CD14-positive monocyte (primary cell): ENCODE measurements around the gene PLEKHN1. TPM values are rescaled to one million over a fixed set of nuclear protein-coding genes. Genes with fewer than 3 reads are reported as not detected.

Source experiments
- DNase-seq, 3 donors: peaks; one replicate each; pipeline ENCODE4 v3.0.0-alpha.2; 2011 to 2022
- H2AFZ ChIP-seq: 2 replicates; pipeline ENCODE4 v1.6.0; 2012; ENCODE audit warnings: mild to moderate bottlenecking, low read depth, low read length, inconsistent platforms; ENCODE audit not compliant: insufficient read depth, poor library complexity, severe bottlenecking
- H3K27ac ChIP-seq, 2 donors: 1 replicate in 1 of 2; 2 replicates in 1 of 2; pipeline ENCODE4 v1.5.1; 2012 to 2013; ENCODE audit warnings: low read length in 2 of 2, control low read depth in 1 of 2, inconsistent platforms in 1 of 2, low read depth in 1 of 2, mild to moderate bottlenecking in 1 of 2
- H3K27me3 ChIP-seq, 2 donors: one replicate each; pipeline versions ENCODE4 v1.6.0 to v1.6.1; 2011 to 2013; ENCODE audit warnings: low read length in 2 of 2; ENCODE audit not compliant: control insufficient read depth in 2 of 2, insufficient read depth in 2 of 2
- H3K36me3 ChIP-seq, 2 donors: replicated peaks in 1 of 2; 1 replicate in 1 of 2; 2 replicates in 1 of 2; pipeline versions ENCODE4 v1.5.1 to v1.6.1; 2012 to 2013; ENCODE audit warnings: low read length in 2 of 2, control low read depth in 1 of 2, inconsistent platforms in 1 of 2, mild to moderate bottlenecking in 1 of 2; ENCODE audit not compliant: insufficient read depth in 2 of 2, control insufficient read depth in 1 of 2
- H3K4me1 ChIP-seq, 2 donors: 1 replicate in 1 of 2; 2 replicates in 1 of 2; pipeline versions ENCODE4 v1.5.1 to v1.6.1; 2012 to 2013; ENCODE audit warnings: low read length in 2 of 2, control low read depth in 1 of 2, inconsistent platforms in 1 of 2, mild to moderate bottlenecking in 1 of 2, moderate library complexity in 1 of 2; ENCODE audit not compliant: insufficient read depth in 2 of 2, control insufficient read depth in 1 of 2
- H3K4me2 ChIP-seq: replicated peaks from 2 replicates; pipeline ENCODE3; 2012; ENCODE audit warnings: low read length, moderate library complexity, mild to moderate bottlenecking; ENCODE audit not compliant: poor library complexity, severe bottlenecking; ENCODE audit errors: extremely low read depth
- H3K4me3 ChIP-seq, 3 experiments: fragments of 200-600 bp in 1 of 3; sonication (generic) in 1 of 3; replicated peaks in 1 of 3; 1 replicate in 2 of 3; 2 replicates in 1 of 3; pipeline ENCODE4 v1.5.1; 2011 to 2013; ENCODE audit warnings: low read length in 3 of 3, mild to moderate bottlenecking in 3 of 3, control low read depth in 2 of 3, low read depth in 2 of 3, inconsistent platforms in 1 of 3, moderate library complexity in 1 of 3
- H3K79me2 ChIP-seq: 2 replicates; pipeline ENCODE4 v1.6.0; 2012; ENCODE audit warnings: mild to moderate bottlenecking, control low read depth, inconsistent platforms, low read length, moderate library complexity; ENCODE audit not compliant: insufficient read depth
- H3K9ac ChIP-seq: 2 replicates; pipeline ENCODE4 v1.6.0; 2017; ENCODE audit warnings: low read length, mild to moderate bottlenecking; ENCODE audit not compliant: insufficient read depth, poor library complexity, severe bottlenecking
- H3K9me3 ChIP-seq, 2 donors: replicated peaks in 1 of 2; 1 replicate in 1 of 2; 2 replicates in 1 of 2; pipeline versions ENCODE4 v1.5.1 to v1.6.1; 2012 to 2013; ENCODE audit warnings: low read length in 2 of 2, control low read depth in 1 of 2; ENCODE audit not compliant: control insufficient read depth in 1 of 2, insufficient read depth in 1 of 2
- H4K20me1 ChIP-seq: 2 replicates; pipeline ENCODE4 v1.6.0; 2012; ENCODE audit warnings: mild to moderate bottlenecking, low read length, control low read depth, moderate library complexity; ENCODE audit not compliant: insufficient read depth
- H3K27ac Mint-ChIP-seq, 7 donors: one replicate each; pipeline ENCODE4 v1.8.0; 2020; ENCODE audit warnings: mild to moderate bottlenecking in 7 of 7, mixed read lengths in 7 of 7, moderate library complexity in 6 of 7, inconsistent platforms in 2 of 7
- H3K27me3 Mint-ChIP-seq, 3 donors: one replicate each; pipeline ENCODE4 v1.8.0; 2021 to 2022; ENCODE audit warnings: low read depth in 3 of 3, mild to moderate bottlenecking in 3 of 3, mixed read lengths in 3 of 3, moderate library complexity in 3 of 3, inconsistent platforms in 1 of 3
- H3K36me3 Mint-ChIP-seq, 2 donors: one replicate each; pipeline ENCODE4 v1.8.0; 2020; ENCODE audit warnings: mixed read lengths in 2 of 2, inconsistent platforms in 1 of 2, mild to moderate bottlenecking in 1 of 2
- H3K4me1 Mint-ChIP-seq: one replicate; pipeline ENCODE4 v1.8.0; 2020; ENCODE audit warnings: mild to moderate bottlenecking, mixed read lengths
- H3K4me3 Mint-ChIP-seq, 2 donors: one replicate each; pipeline ENCODE4 v1.8.0; 2020; ENCODE audit warnings: mild to moderate bottlenecking in 2 of 2, mixed read lengths in 2 of 2, moderate library complexity in 1 of 2
- H3K9me3 Mint-ChIP-seq, 7 donors: one replicate each; pipeline ENCODE4 v1.8.0; 2020 to 2022; ENCODE audit warnings: mixed read lengths in 7 of 7, mild to moderate bottlenecking in 6 of 7, moderate library complexity in 6 of 7, inconsistent platforms in 2 of 7
- CTCF ChIP-seq: fragments of 200-600 bp; IDR thresholded peaks from one replicate; pipeline ENCODE4 v1.8.0; 2022; ENCODE audit warnings: antibody characterized with exemption, mild to moderate bottlenecking
- WGBS: methylation state at CpG from one replicate; pipeline ENCODE4 v1.1.5; 2013; ENCODE audit warnings: missing lambda C conversion rate; ENCODE audit not compliant: insufficient coverage; 5-methylcytosine and 5-hydroxymethylcytosine counted together
- intact Hi-C, 2 donors: fragments of 100-400 bp; cut with micrococcal nuclease; formaldehyde crosslinking; loops; one replicate each; pipeline versions ENCODE4 v1.15.0 to v1.15.1; 2023
- polyA plus RNA-seq, 3 donors: library from polyadenylated mRNA; depleted of rRNA in 1 of 3; unstranded in 2 of 3; stranded (reverse) in 1 of 3; fragments of 300-500 nt in 2 of 3; fragments of >200 nt in 1 of 3; fragmentation: Illumina TruSeq in 2 of 3; gene quantifications; 1 replicate in 2 of 3; 2 replicates in 1 of 3; pipeline ENCODE4 v1.2.3, GENCODE V29; 2012 to 2021

PLEKHN1 gene
- polyA plus RNA-seq, 3 donors: 0.21 to 1.5 (median 0.62) TPM

DNA sequence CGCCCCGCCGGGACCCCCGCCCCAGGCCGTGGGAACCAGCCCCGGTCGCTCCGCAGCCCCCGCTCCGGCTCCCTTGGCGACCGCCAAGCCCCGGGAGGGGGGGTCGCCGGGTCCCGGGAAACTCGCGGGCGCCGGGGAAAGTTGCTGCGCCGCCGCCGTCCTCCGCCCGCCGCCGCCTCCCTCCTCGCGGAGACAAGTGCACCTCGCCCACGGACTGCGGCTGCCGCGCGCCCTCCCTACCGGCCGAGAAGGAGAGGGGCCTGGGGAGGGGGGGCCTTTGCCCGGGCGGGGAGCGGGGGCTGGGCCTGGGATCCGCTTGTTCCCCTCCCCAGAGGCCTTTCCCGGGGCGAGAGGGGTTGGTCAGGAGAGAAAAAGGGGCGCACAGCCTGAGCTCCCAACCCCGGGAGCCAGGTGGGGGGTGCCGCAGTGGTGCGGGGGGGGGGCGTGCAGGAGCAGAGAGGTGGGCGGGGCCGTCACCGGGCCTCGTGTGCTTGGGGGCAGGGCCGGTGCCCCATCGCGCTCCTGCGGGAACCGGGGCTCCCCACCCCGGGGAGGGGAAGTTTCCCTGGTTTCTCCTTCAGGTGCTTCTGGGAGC is 54.2 kb downstream of the PLEKHN1 start:
- H4K20me1 ChIP-seq: no peaks in the 10 kb centered on the region

More for the DNA sequence above, 54.2 kb downstream of the PLEKHN1 start:
- H2AFZ ChIP-seq: peak overlapping the region; percentile 41
- Mint-ChIP-seq H3K36me3 (no peaks in the 10 kb centered on the region), H3K4me1 (peaks cover 6% of the 10 kb centered on the region), H3K27ac (no peak overlapping the region), H3K9me3 (peaks cover 0 to 6% (median 0%) of the 10 kb centered on the region in 7 donors), H3K4me3 (peak overlapping the region in 1 of 2 donors; percentile 72), H3K27me3 (peaks cover 29 to 40% (median 40%) of the 10 kb centered on the region in 3 donors)
- no peak for DNase-seq
- peaks cover 11 to 21% of the 10 kb centered on the region in 2 donors for H3K4me1 ChIP-seq
- peaks cover 7 to 36% of the 10 kb centered on the region in 2 donors for H3K27me3 ChIP-seq
- H3K4me3 ChIP-seq: peak overlapping the region in 1 of 3 experiments; percentile 69
- peak overlapping the region; percentile 32 for H3K9ac ChIP-seq
- H3K27ac ChIP-seq: no peak overlapping the region
- intact Hi-C loops: loop anchor here in 1 of 2 donors (5.0 kb wide), 1 partner anchor 37 kb away; no protein-coding TSS in a partner anchor
- WGBS: 0% methylated on average over 29 of the region's 59 CpGs
- H3K4me2 ChIP-seq: peak overlapping the region; percentile 72
- H3K36me3 ChIP-seq: no peaks in the 10 kb centered on the region
- no peak for TF ChIP-seq CTCF
- H3K79me2 ChIP-seq: no peaks in the 10 kb centered on the region
- no peaks in the 10 kb centered on the region for H3K9me3 ChIP-seq
